Measurements from ENCODE around the gene CAMTA1.

GRCh38 chr1:7045897-7046296 lies 260.6 kb downstream of the CAMTA1 start:
- no peak for TF ChIP-seq ATF6 (CRISPR knock-in tag; IDR thresholded peaks at IDR 0.05)
- TF ChIP-seq, protein P1, sequence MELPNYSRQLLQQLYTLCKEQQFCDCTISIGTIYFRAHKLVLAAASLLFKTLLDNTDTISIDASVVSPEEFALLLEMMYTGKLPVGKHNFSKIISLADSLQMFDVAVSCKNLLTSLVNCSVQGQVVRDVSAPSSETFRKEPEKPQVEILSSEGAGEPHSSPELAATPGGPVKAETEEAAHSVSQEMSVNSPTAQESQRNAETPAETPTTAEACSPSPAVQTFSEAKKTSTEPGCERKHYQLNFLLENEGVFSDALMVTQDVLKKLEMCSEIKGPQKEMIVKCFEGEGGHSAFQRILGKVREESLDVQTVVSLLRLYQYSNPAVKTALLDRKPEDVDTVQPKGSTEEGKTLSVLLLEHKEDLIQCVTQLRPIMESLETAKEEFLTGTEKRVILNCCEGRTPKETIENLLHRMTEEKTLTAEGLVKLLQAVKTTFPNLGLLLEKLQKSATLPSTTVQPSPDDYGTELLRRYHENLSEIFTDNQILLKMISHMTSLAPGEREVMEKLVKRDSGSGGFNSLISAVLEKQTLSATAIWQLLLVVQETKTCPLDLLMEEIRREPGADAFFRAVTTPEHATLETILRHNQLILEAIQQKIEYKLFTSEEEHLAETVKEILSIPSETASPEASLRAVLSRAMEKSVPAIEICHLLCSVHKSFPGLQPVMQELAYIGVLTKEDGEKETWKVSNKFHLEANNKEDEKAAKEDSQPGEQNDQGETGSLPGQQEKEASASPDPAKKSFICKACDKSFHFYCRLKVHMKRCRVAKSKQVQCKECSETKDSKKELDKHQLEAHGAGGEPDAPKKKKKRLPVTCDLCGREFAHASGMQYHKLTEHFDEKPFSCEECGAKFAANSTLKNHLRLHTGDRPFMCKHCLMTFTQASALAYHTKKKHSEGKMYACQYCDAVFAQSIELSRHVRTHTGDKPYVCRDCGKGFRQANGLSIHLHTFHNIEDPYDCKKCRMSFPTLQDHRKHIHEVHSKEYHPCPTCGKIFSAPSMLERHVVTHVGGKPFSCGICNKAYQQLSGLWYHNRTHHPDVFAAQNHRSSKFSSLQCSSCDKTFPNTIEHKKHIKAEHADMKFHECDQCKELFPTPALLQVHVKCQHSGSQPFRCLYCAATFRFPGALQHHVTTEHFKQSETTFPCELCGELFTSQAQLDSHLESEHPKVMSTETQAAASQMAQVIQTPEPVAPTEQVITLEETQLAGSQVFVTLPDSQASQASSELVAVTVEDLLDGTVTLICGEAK (IDR thresholded peaks at IDR 0.05) = no peak
- TF ChIP-seq, protein P1 (CRISPR knock-in tag; IDR thresholded peaks at IDR 0.05) = no peak
